GM21717 (cell line): ENCODE data around the gene TMF1.

Experiments used
- ATAC-seq: cut with Tn5 transposase; IDR thresholded peaks from one replicate; pipeline ENCODE4 v1.9.1; 2021; ENCODE audit warnings: mild to moderate bottlenecking, moderate library complexity; ENCODE audit not compliant: unreplicated experiment

TMF1 gene

DNA sequence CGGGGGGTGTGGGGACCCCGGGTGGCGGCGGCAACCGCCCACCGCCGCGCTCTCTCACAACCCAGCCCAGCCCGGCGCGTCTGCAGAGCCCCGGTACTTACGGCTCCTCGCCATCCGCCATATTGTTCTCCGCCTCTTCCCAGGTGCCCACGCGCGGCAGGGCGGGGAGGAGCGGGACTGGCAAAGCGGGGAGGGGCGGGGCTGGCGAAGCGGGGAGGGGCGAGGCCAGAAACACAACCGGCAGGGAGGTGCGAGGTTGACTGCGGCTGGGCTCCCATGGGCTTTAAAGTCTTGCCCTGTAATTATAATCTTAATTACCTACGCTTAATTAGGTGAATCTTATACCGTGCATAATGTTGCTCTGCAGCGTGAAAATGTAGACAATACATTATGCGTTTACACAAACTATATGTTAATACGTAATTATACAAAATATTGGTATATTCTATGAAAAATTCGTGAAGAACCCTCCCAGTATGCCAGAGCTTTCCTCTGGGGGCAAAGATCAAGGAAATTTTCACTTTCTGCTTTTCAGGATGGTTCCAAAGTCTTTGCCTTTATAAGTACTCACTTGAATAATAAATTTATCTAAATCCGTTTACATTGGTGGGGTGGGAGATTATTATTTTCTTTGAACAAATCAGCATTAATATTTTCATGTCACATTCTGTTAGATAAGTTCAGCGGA is 28.2 kb upstream of the TMF1 start, which contains the start of gene UBA3:
Gene UBA3 (minus strand): TSS at position 133 of the 688 bp plus-strand sequence. CDS start 12 bp downstream, at position 121.
- peak; percentile 42 for ATAC-seq

- ATAC-seq = peak; percentile 16
These were observed 27.4 kb upstream of the TMF1 start for GRCh38 chr3:69079269-69080159.

GRCh38 chr3:69072928-69073327 is 20.8 kb upstream of the TMF1 start:
- ATAC-seq = no peak

- no peak for ATAC-seq
These were observed 14.0 kb upstream of the TMF1 start for GRCh38 chr3:69066121-69066520.

GRCh38 chr3:69065318-69065964 is 13.3 kb upstream of the TMF1 start:
- ATAC-seq = no peak

DNA sequence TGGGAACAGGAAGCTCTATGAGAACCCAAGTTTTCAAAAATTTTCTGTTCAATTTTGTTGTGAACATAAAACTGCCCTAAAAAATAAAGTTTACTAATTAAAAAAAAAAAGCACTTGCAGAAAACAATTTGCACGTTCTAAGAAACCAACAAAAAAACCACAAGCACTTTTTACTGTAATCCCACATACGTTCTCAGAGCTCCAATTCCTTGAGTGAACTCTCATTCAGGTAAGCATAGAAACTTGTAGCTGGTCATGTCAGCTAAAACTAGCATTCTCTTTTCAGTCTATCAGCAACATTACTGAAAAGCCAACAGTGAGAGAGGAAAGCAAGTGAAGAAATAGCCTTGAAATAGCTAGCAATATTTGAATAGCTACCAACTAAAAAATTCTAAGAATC is 11.5 kb upstream of the TMF1 start:
- ATAC-seq = no peak

DNA sequence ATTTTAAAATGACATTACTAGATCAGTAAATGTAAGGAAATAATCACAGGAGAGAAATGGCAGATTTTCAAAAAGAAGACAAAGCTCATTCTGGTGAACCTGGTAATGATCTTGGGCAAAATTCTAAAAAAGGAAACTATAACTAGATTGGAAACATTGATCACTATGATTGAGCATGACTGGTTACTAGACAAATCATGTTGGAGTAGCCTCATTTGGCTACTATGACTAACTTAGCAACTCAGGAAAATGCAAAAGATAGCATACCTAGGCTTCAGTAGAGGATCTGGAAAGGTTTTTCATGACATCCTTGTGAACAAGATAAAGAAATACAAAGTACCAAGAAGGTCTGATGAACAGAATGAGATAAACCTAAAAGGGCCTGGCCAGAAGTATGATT is 7.6 kb upstream of the TMF1 start:
- ATAC-seq = no peak

DNA sequence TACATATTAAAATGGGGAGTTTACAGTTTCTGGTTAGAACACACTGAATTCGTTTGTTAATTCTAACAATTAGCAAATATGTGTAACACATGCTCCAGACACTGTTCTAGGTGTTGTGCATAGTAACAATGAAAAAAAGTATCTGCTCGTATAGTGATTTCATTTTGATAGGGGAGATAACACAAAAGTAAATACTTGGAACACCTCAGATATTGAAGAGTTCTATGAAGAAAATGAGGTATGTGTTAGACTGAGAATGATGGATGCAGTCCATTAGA is 6.8 kb upstream of the TMF1 start:
- no peak for ATAC-seq

GRCh38 chr3:69058180-69058946 is 6.2 kb upstream of the TMF1 start:
- ATAC-seq = peak; percentile 94

DNA sequence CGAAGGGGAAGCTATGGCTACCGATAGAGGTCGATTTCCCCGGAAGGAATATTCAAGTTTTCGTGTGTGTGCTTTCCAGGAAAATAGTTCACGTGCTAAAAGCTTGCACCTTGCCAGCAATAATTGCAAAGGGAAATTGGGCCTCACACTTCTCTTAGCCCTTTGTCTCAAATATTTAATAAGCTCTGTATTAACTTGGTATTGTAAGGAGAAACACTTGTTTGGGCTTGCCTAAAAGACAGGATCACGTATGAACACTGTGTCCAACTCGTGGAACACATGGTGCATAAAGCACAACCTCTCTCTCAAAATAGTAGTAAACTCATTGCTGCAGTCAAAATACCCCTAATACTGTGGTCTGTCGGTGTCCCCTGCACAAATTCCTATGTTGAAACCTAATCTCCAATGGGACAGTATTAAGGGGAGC is 352 bp upstream of the TMF1 start:
- peak; percentile 6 for ATAC-seq

GRCh38 chr3:69048990-69049389 is 3.1 kb downstream of the TMF1 start:
- ATAC-seq = no peak

- ATAC-seq = no peak
These were observed 7.5 kb downstream of the TMF1 start for GRCh38 chr3:69044608-69045007.

GRCh38 chr3:69033470-69033869 is 18.7 kb downstream of the TMF1 start:
- no peak for ATAC-seq

DNA sequence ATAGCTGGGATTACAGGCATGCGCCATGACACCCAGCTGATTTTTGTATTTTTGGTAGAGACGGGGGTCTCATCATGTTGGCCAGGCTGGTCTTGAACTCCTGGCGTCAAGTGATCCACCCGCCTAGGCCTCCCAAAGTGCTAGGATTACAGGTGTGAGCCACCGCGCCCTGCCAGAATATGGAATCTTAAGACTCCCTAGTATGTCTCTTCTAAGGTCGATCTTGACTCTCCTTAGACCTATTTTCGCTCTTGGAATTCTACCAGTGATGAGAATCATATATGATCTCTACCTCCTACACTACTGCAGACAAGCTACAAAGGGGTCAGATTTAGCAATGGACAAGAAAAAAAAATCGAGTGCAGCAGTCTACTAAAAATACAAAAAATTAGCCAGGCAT is 19.4 kb downstream of the TMF1 start:
- no peak for ATAC-seq

DNA sequence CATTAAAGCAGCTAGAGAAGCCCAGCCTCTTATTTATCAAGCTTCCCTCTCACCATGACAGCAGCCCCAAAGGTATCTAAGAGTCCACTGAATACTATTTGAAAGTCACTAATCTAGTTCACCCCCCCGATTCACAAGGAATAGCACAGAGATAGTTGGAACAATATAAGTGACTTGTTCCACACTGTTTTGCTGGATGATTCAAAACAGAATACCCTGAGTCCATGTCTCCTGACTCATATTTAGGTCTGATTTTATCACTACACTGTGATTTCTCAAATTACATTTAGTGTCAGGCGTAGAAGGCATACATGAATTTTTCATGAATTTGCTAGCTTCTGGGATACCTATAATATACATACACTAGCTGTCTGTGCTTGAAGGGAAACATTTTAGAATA is 20.0 kb downstream of the TMF1 start:
- no peak for ATAC-seq

- no peak for ATAC-seq
These were observed 20.5 kb downstream of the TMF1 start for GRCh38 chr3:69031635-69032034.

DNA sequence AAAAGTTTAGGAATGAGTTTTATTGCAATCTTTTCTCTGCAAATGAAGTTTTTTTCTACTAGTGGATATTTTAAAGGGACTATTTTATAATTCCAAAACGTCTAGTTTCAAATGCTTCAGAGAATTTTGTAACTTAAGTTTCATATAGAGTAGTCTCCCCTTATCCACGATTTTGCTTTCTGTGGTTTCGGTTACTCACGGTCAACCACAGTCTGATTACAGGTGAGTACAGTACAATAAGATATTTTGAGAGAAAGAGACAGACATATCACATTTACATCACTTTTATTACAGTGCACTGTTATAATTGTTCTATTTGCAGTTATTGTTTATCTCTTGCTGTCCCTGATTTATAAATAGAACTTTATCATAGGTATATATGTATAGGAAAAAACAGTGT is 31.3 kb downstream of the TMF1 start:
- no peak for ATAC-seq

- ATAC-seq = no peak
These were observed 31.7 kb downstream of the TMF1 start for GRCh38 chr3:69020424-69020823.

DNA sequence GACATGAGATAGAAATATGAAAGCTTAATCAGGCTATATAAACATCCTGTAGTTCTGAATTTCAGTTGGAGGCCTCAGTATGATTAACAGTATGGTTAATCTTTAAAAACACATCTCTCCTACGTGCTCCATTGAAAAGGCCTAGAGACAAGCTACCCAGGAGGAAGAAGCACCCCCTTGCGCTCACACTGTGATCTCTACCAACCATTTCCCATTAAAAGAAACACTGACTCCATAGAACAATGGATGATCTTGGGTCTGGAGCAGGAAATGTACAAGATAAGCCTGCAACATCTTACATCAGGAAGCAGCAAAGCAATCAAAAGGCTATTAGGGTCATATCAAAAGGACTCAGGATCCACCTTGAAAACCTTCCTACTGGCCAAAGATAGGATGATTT is 35.2 kb downstream of the TMF1 start:
- no peak for ATAC-seq

- no peak for ATAC-seq
These were observed 36.0 kb downstream of the TMF1 start for GRCh38 chr3:69016102-69016501.

GRCh38 chr3:69014022-69014580 is 38.0 kb downstream of the TMF1 start:
- ATAC-seq = no peak
